GM12873 (cell line): ENCODE measurements around the gene OR4D5.

Experiments used
- TF ChIP-seq, protein P1 (sequence below): IDR thresholded peaks from 2 replicates; pipeline ENCODE4 v1.5.1; 2012; ENCODE audit warnings: low read depth, mild to moderate bottlenecking, moderate library complexity, low read length, control low read depth; ENCODE audit not compliant: insufficient read depth; ENCODE audit errors: missing control alignments

Gene OR4D5

DNA sequence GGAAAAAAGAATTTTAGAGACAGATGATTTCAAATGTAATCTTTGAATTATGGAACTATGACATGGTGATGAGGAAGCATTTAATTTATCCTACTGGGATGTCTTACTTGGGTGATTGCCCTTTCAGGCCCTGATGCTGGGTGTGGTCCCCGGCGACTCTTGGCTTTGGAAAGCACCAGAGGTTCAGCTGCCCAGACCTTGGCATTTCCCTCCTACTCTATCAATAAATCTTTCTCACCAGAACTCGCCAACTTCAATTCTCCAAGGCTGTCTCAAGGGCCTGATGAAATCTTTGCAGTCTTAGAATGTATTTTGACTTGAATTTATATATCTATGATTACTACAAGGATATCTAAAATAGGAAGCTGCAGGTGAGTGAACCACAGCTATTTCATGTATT lies 18.5 kb upstream of the OR4D5 start:
- TF ChIP-seq, protein P1, sequence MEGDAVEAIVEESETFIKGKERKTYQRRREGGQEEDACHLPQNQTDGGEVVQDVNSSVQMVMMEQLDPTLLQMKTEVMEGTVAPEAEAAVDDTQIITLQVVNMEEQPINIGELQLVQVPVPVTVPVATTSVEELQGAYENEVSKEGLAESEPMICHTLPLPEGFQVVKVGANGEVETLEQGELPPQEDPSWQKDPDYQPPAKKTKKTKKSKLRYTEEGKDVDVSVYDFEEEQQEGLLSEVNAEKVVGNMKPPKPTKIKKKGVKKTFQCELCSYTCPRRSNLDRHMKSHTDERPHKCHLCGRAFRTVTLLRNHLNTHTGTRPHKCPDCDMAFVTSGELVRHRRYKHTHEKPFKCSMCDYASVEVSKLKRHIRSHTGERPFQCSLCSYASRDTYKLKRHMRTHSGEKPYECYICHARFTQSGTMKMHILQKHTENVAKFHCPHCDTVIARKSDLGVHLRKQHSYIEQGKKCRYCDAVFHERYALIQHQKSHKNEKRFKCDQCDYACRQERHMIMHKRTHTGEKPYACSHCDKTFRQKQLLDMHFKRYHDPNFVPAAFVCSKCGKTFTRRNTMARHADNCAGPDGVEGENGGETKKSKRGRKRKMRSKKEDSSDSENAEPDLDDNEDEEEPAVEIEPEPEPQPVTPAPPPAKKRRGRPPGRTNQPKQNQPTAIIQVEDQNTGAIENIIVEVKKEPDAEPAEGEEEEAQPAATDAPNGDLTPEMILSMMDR, result no peak

DNA sequence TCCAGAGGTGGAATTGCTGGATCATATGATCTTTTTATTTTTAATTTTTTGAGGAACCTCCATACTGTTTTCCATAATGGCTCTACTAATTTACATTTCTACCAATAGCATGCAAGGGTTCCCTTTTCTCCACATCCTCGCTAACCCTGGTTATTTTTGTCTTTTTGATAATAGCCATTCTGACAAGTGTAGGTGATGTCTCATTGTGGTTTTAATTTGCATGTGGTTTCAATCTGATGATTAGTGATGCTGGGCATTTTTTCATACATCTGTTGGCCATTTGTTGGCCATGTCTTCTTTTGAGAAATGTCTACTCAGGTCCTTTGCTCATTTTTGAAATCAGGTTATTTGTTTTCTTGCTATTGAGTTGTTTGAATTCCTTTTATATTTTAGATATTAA lies 15.4 kb upstream of the OR4D5 start:
- TF ChIP-seq, protein P1, result no peak

DNA sequence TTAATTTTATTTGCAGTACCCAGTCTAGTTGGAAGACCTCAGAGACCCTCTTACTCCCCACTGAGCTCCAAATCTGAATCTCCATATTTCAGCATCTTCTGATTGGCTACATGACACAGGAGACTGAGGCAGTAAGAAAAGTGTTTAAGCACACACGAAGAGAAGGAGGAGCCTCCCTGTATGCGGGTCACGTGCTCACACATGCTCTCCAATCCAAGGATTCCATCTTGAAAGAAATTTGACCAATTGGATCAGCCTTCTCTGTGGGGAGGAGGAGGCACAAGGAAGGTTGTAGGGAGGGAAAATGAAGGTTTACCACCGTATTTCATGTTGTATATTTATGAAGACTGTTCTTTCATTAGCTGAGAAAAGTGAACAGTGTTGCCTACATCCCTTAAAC lies 3.0 kb downstream of the OR4D5 start:
- TF ChIP-seq, protein P1, result no peak

DNA sequence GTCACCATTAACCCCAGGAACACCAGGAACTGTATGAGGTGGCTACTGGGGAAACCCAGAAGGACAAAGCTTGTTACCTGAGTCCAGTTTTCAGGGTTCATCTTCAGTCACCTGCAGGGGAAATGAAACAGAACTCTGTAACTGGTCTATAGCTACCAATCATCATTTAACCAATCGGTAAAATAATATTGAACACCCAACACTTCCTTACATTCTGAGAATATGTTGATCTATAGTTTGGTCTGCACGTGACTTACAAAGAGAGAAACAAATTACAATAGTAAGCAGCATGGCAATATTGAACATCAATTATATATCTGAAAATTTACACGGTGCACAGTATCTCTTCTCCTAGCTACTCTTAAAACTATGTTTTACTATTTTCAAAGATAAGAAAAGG lies 4.3 kb downstream of the OR4D5 start, which contains the start of gene OR6T1:
Gene OR6T1 (minus strand): TSS at position 101 of the 400 bp plus-strand sequence. CDS start 0 bp downstream, at position 101.
- TF ChIP-seq, protein P1, result no peak

DNA sequence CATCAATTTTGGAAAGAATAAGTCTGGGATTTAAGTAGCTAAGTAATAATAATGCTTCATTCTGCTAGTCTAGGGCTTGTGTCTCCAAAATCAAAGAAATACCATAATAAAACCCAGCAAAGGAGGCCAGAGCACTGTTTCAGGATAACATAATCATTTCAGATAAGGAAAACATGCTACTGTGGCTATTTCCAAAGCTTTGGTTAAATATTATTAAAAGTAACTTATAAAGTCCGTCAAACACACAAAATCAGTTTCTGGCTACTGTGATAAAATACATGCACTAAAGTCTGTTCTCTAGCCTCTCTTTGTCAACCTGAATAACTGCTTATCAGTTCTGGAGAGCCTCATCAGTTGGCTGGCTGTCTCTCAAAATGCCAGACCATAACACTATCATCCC lies 5.7 kb downstream of the OR4D5 start:
- TF ChIP-seq, protein P1, result no peak

DNA sequence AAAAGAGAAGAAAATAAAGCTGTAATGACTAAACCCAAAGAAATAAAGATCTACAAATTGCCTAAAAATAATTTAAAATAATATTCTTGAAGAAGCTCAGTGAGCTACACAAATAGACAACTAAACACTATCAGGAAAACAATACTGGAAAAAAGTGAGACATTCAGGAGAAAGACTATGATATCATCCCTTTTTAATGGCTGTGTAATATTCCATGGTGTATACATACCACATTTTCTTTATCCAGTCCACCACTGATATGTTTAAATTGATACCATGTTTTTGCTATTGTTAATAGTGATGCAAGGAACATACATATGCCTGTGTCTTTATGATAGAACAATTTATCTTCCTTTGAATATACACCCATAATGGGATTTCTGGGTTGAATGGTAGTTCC lies 17.3 kb downstream of the OR4D5 start:
- TF ChIP-seq, protein P1, result no peak

DNA sequence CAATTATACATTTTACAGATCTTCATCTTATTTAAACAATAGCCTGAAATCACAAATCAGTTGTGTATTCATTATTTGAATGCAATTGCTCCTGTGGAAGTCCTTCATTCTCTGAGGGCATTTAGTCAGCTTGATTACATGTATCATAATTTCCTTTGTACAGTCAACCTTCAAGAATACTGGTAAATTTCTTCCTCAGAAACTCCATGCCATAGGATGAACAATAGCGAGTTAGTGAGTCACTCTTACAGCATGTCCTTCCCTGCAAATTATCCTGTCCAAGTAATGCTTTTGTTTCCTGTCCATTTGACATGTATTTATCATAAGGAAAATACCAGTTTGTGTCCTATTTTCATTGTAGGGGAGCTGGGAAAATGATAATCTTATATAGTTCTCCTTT lies 34.4 kb downstream of the OR4D5 start:
- TF ChIP-seq, protein P1, result no peak
